WTC11 (cell line): Measurements from ENCODE around the gene NARS2. TPM values are rescaled to one million over a fixed set of nuclear protein-coding genes. Genes with fewer than 3 reads are reported as not detected.

Experiments used
- ATAC-seq: fragments of 200-7000 bp; cut with Tn5 transposase; 2 replicates; pipeline ENCODE4 v1.10.0; 2021; ENCODE audit warnings: mild to moderate bottlenecking, moderate library complexity
- CTCF ChIA-PET: fragments of 300-600 bp; sonication (Branson Sonifier 250); formaldehyde crosslinking; loops from one replicate; lab custom pipeline; 2021; ENCODE audit warnings: antibody characterized with exemption; lab: Charles Lee
- POLR2A ChIA-PET: fragments of 350-600 bp; sonication (Branson Sonifier 250); formaldehyde crosslinking; loops from one replicate; lab custom pipeline; 2021; ENCODE audit warnings: antibody characterized with exemption; lab: Charles Lee
- DNase-seq: peaks from one replicate; pipeline ENCODE4 v3.0.0; 2021; ENCODE audit warnings: low spot score
- H3K27ac Mint-ChIP-seq: 2 replicates; pipeline ENCODE4 v1.8.0; 2021; ENCODE audit warnings: mixed read lengths
- H3K27me3 Mint-ChIP-seq: 2 replicates; pipeline ENCODE4 v1.8.0; 2021; ENCODE audit warnings: low read depth, mild to moderate bottlenecking, moderate library complexity, mixed read lengths
- H3K36me3 Mint-ChIP-seq: 2 replicates; pipeline ENCODE4 v1.8.0; 2021; ENCODE audit warnings: mixed read lengths
- H3K4me1 Mint-ChIP-seq: 2 replicates; pipeline ENCODE4 v1.8.0; 2022; ENCODE audit warnings: mixed read lengths
- H3K4me3 Mint-ChIP-seq: 2 replicates; pipeline ENCODE4 v1.8.0; 2021; ENCODE audit warnings: mild to moderate bottlenecking, moderate library complexity, mixed read lengths
- H3K9me3 Mint-ChIP-seq: 2 replicates; pipeline ENCODE4 v1.8.0; 2021; ENCODE audit warnings: mixed read lengths
- ATF1 ChIP-seq: sonication (generic); formaldehyde crosslinking; IDR thresholded peaks from 2 replicates; pipeline ENCODE4 v1.8.1; 2023; ENCODE audit warnings: mild to moderate bottlenecking, moderate library complexity, missing genetic modification reagents
- FOXP1 ChIP-seq: sonication (generic); formaldehyde crosslinking; IDR thresholded peaks from 2 replicates; pipeline ENCODE4 v1.8.0; 2022; ENCODE audit warnings: missing genetic modification reagents, mild to moderate bottlenecking, moderate library complexity, borderline replicate concordance
- HMGA2 ChIP-seq: fragments of 250-450 bp; sonication (Bioruptor Pico); IDR thresholded peaks from 2 replicates; pipeline ENCODE4 v1.4.0; 2021; ENCODE audit warnings: mild to moderate bottlenecking, moderate library complexity
- NFATC4 ChIP-seq: fragments of 250-450 bp; sonication (Bioruptor Pico); IDR thresholded peaks from 2 replicates; pipeline ENCODE4 v1.9.0; 2021; ENCODE audit warnings: mild to moderate bottlenecking
- NFYB ChIP-seq: sonication (generic); formaldehyde crosslinking; conservative IDR thresholded peaks from 2 replicates; pipeline ENCODE4 v1.8.0; 2022; ENCODE audit warnings: low read depth, missing genetic modification reagents
- RORB ChIP-seq: fragments of 250-450 bp; sonication (Bioruptor Pico); IDR thresholded peaks from 2 replicates; pipeline ENCODE4 v1.9.0; 2021; ENCODE audit warnings: mild to moderate bottlenecking
- SMAD3 ChIP-seq: sonication (generic); formaldehyde crosslinking; IDR thresholded peaks from 2 replicates; pipeline ENCODE4 v1.8.0; 2022; ENCODE audit warnings: missing genetic modification reagents, mild to moderate bottlenecking, borderline replicate concordance
- ZNF671 ChIP-seq: fragments of 250-450 bp; sonication (Bioruptor Pico); IDR thresholded peaks from 2 replicates; pipeline ENCODE4 v1.8.0; 2021; ENCODE audit warnings: mild to moderate bottlenecking
- total RNA-seq: library from RNA; stranded (reverse); gene quantifications from 3 replicates; pipeline ENCODE4 v1.2.3, GENCODE V29; 2021
- TF ChIP-seq, protein P1 (sequence below): sonication (generic); formaldehyde crosslinking; IDR thresholded peaks from 2 replicates; pipeline ENCODE4 v1.8.1; 2023; ENCODE audit warnings: mild to moderate bottlenecking, moderate library complexity, missing genetic modification reagents
- TF ChIP-seq, protein P2 (sequence below): fragments of 250-450 bp; sonication (Bioruptor Pico); IDR thresholded peaks from 2 replicates; pipeline ENCODE4 v1.9.0; 2021; ENCODE audit warnings: mild to moderate bottlenecking, borderline replicate concordance
- TF ChIP-seq, protein P3 (sequence below): sonication (generic); formaldehyde crosslinking; conservative IDR thresholded peaks from 2 replicates; pipeline ENCODE4 v1.8.1; 2023; ENCODE audit warnings: mild to moderate bottlenecking, low read depth, missing genetic modification reagents, moderate library complexity
- TF ChIP-seq, protein P4 (sequence below): sonication (generic); formaldehyde crosslinking; IDR thresholded peaks from 2 replicates; pipeline ENCODE4 v1.8.1; 2023; ENCODE audit warnings: mild to moderate bottlenecking, missing genetic modification reagents
- TF ChIP-seq, protein P5 (sequence below): fragments of 250-450 bp; sonication (Bioruptor Pico); IDR thresholded peaks from 2 replicates; pipeline ENCODE4 v1.9.0; 2021; ENCODE audit warnings: mild to moderate bottlenecking
- TF ChIP-seq, protein P6 (sequence below): fragments of 250-450 bp; sonication (Bioruptor Pico); IDR thresholded peaks from 2 replicates; pipeline ENCODE4 v1.9.0; 2021; ENCODE audit warnings: moderate library complexity, mild to moderate bottlenecking, inconsistent platforms, borderline replicate concordance
- TF ChIP-seq, protein P7 (sequence below): sonication (generic); formaldehyde crosslinking; conservative IDR thresholded peaks from 2 replicates; pipeline ENCODE4 v1.8.1; 2022; ENCODE audit warnings: mild to moderate bottlenecking, missing genetic modification reagents
- TF ChIP-seq, protein P8 (sequence below): sonication (generic); formaldehyde crosslinking; IDR thresholded peaks from 2 replicates; pipeline ENCODE4 v1.8.1; 2022; ENCODE audit warnings: mild to moderate bottlenecking, missing genetic modification reagents, moderate library complexity, borderline replicate concordance

The NARS2 gene
- total RNA-seq, 1 experiment from 2014 or later: 36.4 TPM

DNA sequence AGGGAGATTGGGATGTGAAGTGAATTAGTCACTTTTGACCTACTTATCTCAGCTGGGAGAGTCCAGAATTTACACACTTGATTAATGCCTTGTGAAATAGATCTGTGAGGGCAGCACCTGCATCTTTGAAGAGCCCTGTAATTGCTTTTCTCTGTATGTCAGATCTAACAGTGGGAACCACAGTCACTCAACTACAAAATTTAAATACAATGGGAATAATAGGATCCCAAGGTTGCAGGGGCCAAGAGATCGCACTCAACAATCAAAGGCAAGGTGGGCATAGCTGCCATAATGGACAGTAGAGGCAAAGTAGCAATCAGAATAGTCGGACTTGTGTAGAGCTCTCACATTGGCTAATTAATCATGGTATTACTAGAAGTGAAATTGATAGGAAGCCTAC, 45.5 kb upstream of the NARS2 start (continued):
- TF ChIP-seq, protein P1, sequence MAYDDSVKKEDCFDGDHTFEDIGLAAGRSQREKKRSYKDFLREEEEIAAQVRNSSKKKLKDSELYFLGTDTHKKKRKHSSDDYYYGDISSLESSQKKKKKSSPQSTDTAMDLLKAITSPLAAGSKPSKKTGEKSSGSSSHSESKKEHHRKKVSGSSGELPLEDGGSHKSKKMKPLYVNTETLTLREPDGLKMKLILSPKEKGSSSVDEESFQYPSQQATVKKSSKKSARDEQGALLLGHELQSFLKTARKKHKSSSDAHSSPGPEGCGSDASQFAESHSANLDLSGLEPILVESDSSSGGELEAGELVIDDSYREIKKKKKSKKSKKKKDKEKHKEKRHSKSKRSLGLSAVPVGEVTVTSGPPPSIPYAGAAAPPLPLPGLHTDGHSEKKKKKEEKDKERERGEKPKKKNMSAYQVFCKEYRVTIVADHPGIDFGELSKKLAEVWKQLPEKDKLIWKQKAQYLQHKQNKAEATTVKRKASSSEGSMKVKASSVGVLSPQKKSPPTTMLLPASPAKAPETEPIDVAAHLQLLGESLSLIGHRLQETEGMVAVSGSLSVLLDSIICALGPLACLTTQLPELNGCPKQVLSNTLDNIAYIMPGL (CRISPR knock-in tag): no peak
- no peak for TF ChIP-seq ZNF671 (CRISPR knock-in tag)
- TF ChIP-seq FOXP1 (CRISPR knock-in tag): no peak
- TF ChIP-seq NFATC4 (CRISPR knock-in tag): no peak
- TF ChIP-seq, protein P2, sequence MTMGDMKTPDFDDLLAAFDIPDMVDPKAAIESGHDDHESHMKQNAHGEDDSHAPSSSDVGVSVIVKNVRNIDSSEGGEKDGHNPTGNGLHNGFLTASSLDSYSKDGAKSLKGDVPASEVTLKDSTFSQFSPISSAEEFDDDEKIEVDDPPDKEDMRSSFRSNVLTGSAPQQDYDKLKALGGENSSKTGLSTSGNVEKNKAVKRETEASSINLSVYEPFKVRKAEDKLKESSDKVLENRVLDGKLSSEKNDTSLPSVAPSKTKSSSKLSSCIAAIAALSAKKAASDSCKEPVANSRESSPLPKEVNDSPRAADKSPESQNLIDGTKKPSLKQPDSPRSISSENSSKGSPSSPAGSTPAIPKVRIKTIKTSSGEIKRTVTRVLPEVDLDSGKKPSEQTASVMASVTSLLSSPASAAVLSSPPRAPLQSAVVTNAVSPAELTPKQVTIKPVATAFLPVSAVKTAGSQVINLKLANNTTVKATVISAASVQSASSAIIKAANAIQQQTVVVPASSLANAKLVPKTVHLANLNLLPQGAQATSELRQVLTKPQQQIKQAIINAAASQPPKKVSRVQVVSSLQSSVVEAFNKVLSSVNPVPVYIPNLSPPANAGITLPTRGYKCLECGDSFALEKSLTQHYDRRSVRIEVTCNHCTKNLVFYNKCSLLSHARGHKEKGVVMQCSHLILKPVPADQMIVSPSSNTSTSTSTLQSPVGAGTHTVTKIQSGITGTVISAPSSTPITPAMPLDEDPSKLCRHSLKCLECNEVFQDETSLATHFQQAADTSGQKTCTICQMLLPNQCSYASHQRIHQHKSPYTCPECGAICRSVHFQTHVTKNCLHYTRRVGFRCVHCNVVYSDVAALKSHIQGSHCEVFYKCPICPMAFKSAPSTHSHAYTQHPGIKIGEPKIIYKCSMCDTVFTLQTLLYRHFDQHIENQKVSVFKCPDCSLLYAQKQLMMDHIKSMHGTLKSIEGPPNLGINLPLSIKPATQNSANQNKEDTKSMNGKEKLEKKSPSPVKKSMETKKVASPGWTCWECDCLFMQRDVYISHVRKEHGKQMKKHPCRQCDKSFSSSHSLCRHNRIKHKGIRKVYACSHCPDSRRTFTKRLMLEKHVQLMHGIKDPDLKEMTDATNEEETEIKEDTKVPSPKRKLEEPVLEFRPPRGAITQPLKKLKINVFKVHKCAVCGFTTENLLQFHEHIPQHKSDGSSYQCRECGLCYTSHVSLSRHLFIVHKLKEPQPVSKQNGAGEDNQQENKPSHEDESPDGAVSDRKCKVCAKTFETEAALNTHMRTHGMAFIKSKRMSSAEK (CRISPR knock-in tag): no peak

DNA sequence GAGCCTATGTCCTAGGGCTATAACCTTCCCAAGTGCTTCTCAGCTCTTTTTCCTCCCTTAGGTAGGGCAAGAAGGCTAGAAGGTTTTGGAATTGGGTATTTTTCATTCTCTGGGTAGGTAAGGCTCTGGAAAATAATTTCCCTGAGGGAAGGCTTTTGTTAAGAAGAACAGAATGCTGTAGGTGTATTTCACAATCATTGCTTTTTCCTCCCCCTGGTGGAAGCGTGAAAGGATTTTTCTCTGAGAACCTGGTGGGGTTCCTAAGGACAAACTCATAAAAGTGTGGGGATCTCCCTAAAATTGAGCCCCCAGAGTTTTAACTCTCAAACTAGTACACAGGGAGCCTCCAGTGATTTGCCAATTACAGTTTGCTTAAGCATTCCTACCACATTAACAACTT, 41.1 kb upstream of the NARS2 start:
- CTCF ChIA-PET: no interaction called here
- POLR2A ChIA-PET: no interaction called here
- H3K4me1 Mint-ChIP-seq: no peaks in the 10 kb centered on the region
- no peak overlapping the region for H3K27ac Mint-ChIP-seq
- peaks cover 8% of the 10 kb centered on the region for H3K36me3 Mint-ChIP-seq
- H3K4me3 Mint-ChIP-seq: no peak overlapping the region
- no peak for TF ChIP-seq HMGA2 (CRISPR knock-in tag)
- TF ChIP-seq, protein P3, sequence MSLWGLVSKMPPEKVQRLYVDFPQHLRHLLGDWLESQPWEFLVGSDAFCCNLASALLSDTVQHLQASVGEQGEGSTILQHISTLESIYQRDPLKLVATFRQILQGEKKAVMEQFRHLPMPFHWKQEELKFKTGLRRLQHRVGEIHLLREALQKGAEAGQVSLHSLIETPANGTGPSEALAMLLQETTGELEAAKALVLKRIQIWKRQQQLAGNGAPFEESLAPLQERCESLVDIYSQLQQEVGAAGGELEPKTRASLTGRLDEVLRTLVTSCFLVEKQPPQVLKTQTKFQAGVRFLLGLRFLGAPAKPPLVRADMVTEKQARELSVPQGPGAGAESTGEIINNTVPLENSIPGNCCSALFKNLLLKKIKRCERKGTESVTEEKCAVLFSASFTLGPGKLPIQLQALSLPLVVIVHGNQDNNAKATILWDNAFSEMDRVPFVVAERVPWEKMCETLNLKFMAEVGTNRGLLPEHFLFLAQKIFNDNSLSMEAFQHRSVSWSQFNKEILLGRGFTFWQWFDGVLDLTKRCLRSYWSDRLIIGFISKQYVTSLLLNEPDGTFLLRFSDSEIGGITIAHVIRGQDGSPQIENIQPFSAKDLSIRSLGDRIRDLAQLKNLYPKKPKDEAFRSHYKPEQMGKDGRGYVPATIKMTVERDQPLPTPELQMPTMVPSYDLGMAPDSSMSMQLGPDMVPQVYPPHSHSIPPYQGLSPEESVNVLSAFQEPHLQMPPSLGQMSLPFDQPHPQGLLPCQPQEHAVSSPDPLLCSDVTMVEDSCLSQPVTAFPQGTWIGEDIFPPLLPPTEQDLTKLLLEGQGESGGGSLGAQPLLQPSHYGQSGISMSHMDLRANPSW (CRISPR knock-in tag): no peak
- TF ChIP-seq, protein P4, sequence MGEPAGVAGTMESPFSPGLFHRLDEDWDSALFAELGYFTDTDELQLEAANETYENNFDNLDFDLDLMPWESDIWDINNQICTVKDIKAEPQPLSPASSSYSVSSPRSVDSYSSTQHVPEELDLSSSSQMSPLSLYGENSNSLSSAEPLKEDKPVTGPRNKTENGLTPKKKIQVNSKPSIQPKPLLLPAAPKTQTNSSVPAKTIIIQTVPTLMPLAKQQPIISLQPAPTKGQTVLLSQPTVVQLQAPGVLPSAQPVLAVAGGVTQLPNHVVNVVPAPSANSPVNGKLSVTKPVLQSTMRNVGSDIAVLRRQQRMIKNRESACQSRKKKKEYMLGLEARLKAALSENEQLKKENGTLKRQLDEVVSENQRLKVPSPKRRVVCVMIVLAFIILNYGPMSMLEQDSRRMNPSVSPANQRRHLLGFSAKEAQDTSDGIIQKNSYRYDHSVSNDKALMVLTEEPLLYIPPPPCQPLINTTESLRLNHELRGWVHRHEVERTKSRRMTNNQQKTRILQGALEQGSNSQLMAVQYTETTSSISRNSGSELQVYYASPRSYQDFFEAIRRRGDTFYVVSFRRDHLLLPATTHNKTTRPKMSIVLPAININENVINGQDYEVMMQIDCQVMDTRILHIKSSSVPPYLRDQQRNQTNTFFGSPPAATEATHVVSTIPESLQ (CRISPR knock-in tag): no peak
- H3K9me3 Mint-ChIP-seq: peaks cover 26% of the 10 kb centered on the region
- H3K27me3 Mint-ChIP-seq: no peaks in the 10 kb centered on the region; the same call in none of the 2 replicates
- no peak for DNase-seq
- no peak for ATAC-seq

DNA sequence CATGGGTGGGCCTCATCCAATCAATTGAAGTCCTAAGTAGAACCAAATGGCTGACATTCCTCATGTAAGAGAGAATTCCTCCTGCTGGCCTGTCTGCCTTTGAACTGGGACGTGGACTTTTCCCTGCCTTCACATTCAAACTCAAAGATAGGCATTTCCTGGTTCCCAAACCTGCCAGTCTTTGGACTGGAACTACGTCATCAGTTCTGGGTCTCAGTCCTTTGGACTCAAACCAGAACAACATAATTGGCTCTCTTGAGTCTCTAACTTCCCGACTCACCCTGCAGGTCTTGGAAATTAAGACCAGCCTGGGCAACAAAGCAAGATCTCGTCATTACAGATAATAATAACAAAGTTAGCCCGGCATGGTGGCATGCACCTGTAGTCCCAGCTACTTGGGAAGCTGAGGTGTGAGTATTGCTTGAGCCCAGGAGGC, 38.7 kb upstream of the NARS2 start:
- POLR2A ChIA-PET: no interaction called here
- H3K27ac Mint-ChIP-seq: no peak overlapping the region
- H3K27me3 Mint-ChIP-seq: no peaks in the 10 kb centered on the region; the same call in 1 of the 2 replicates
- ATAC-seq (no peak), DNase-seq (no peak)
- H3K9me3 Mint-ChIP-seq: peaks cover 4% of the 10 kb centered on the region
- CTCF ChIA-PET: no interaction called here
- no peaks in the 10 kb centered on the region for H3K4me1 Mint-ChIP-seq
- H3K36me3 Mint-ChIP-seq: no peaks in the 10 kb centered on the region
- H3K4me3 Mint-ChIP-seq: no peak overlapping the region
- no peak for TF ChIP-seq SMAD3
- TF ChIP-seq, protein P5, sequence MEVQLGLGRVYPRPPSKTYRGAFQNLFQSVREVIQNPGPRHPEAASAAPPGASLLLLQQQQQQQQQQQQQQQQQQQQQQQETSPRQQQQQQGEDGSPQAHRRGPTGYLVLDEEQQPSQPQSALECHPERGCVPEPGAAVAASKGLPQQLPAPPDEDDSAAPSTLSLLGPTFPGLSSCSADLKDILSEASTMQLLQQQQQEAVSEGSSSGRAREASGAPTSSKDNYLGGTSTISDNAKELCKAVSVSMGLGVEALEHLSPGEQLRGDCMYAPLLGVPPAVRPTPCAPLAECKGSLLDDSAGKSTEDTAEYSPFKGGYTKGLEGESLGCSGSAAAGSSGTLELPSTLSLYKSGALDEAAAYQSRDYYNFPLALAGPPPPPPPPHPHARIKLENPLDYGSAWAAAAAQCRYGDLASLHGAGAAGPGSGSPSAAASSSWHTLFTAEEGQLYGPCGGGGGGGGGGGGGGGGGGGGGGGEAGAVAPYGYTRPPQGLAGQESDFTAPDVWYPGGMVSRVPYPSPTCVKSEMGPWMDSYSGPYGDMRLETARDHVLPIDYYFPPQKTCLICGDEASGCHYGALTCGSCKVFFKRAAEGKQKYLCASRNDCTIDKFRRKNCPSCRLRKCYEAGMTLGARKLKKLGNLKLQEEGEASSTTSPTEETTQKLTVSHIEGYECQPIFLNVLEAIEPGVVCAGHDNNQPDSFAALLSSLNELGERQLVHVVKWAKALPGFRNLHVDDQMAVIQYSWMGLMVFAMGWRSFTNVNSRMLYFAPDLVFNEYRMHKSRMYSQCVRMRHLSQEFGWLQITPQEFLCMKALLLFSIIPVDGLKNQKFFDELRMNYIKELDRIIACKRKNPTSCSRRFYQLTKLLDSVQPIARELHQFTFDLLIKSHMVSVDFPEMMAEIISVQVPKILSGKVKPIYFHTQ (CRISPR knock-in tag): no peak
- TF ChIP-seq RORB (CRISPR knock-in tag): no peak
- TF ChIP-seq, protein P6, sequence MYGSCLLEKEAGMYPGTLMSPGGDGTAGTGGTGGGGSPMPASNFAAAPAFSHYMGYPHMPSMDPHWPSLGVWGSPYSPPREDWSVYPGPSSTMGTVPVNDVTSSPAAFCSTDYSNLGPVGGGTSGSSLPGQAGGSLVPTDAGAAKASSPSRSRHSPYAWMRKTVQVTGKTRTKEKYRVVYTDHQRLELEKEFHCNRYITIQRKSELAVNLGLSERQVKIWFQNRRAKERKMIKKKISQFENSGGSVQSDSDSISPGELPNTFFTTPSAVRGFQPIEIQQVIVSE (CRISPR knock-in tag): no peak
- no peak for TF ChIP-seq NFYB (CRISPR knock-in tag)
- TF ChIP-seq, protein P7, sequence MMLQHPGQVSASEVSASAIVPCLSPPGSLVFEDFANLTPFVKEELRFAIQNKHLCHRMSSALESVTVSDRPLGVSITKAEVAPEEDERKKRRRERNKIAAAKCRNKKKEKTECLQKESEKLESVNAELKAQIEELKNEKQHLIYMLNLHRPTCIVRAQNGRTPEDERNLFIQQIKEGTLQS (CRISPR knock-in tag): no peak
- TF ChIP-seq ATF1 (CRISPR knock-in tag): no peak
- TF ChIP-seq, protein P8, sequence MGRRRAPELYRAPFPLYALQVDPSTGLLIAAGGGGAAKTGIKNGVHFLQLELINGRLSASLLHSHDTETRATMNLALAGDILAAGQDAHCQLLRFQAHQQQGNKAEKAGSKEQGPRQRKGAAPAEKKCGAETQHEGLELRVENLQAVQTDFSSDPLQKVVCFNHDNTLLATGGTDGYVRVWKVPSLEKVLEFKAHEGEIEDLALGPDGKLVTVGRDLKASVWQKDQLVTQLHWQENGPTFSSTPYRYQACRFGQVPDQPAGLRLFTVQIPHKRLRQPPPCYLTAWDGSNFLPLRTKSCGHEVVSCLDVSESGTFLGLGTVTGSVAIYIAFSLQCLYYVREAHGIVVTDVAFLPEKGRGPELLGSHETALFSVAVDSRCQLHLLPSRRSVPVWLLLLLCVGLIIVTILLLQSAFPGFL (CRISPR knock-in tag): no peak
- TF ChIP-seq HMGA2 (CRISPR knock-in tag): no peak
